ENCODE results near the gene RNF150. TPM values are rescaled to one million over a fixed set of nuclear protein-coding genes. Genes with fewer than 3 reads are reported as not detected.

Gene RNF150
- total and polyA plus RNA-seq, 8 donors = 1.9 to 15.2 (median 14.1) TPM

- Histone ChIP-seq H3K4me1 (no peaks in the 10 kb centered on the region), H3K4me3 (no peak overlapping the region), H3K27me3 (no peaks in the 10 kb centered on the region), H3K9me3 (no peaks in the 10 kb centered on the region), H3K36me3 (no peaks in the 10 kb centered on the region), H3K27ac (no peak overlapping the region)
- intact Hi-C loops (cut with DNase I) = no loop called here
- DNase-seq (no peak), ATAC-seq (no peak)
- no peak for TF ChIP-seq CTCF (IDR thresholded peaks at IDR 0.05)
Observed at GRCh38 chr4:140968371-140968770, 164.9 kb downstream of the RNF150 start.

GRCh38 chr4:140963883-140964282, 169.4 kb downstream of the RNF150 start:
- no peak for TF ChIP-seq CTCF (IDR thresholded peaks at IDR 0.05)
- H3K4me3 ChIP-seq = no peak overlapping the region
- no peak overlapping the region for H3K27ac ChIP-seq
- no peaks in the 10 kb centered on the region for H3K9me3 ChIP-seq
- ATAC-seq (no peak), DNase-seq (no peak)
- no peaks in the 10 kb centered on the region for H3K4me1 ChIP-seq
- H3K27me3 ChIP-seq = no peaks in the 10 kb centered on the region
- H3K36me3 ChIP-seq = no peaks in the 10 kb centered on the region
- intact Hi-C loops (cut with DNase I) = no loop called here

- TF ChIP-seq CTCF (IDR thresholded peaks at IDR 0.05) = no peak
- peaks cover 0 to 3% of the 10 kb centered on the region in 2 donors for H3K9me3 ChIP-seq
- no peaks in the 10 kb centered on the region for H3K36me3 ChIP-seq
- DNase-seq = peak in 2 of 4 donors; percentile 28 to 44
- intact Hi-C loops (cut with DNase I) = no loop called here
- H3K27me3 ChIP-seq = no peaks in the 10 kb centered on the region
- H3K4me1 ChIP-seq = no peaks in the 10 kb centered on the region
- no peak overlapping the region for H3K4me3 ChIP-seq
- no peak for ATAC-seq
- peak overlapping the region in 1 of 2 donors; percentile 26 for H3K27ac ChIP-seq
Observed at GRCh38 chr4:140955641-140956040, 177.6 kb downstream of the RNF150 start.

- DNase-seq (no peak), ATAC-seq (no peak)
- peaks cover 0 to 3% of the 10 kb centered on the region in 2 donors for H3K9me3 ChIP-seq
- TF ChIP-seq CTCF (IDR thresholded peaks at IDR 0.05) = no peak
- H3K27ac ChIP-seq = no peak overlapping the region
- H3K4me3 ChIP-seq = no peak overlapping the region
- H3K36me3 ChIP-seq = no peaks in the 10 kb centered on the region
- no peaks in the 10 kb centered on the region for H3K27me3 ChIP-seq
- no peaks in the 10 kb centered on the region for H3K4me1 ChIP-seq
- intact Hi-C loops (cut with DNase I) = no loop called here
Observed at GRCh38 chr4:140952717-140953116, 180.6 kb downstream of the RNF150 start.

GRCh38 chr4:140947506-140947905, 185.8 kb downstream of the RNF150 start:
- Histone ChIP-seq H3K4me3 (no peak overlapping the region), H3K27me3 (no peaks in the 10 kb centered on the region), H3K4me1 (no peaks in the 10 kb centered on the region), H3K9me3 (no peaks in the 10 kb centered on the region), H3K36me3 (no peaks in the 10 kb centered on the region), H3K27ac (no peak overlapping the region)
- no peak for ATAC-seq
- intact Hi-C loops (cut with DNase I) = no loop called here
- no peak for DNase-seq
- no peak for TF ChIP-seq CTCF (IDR thresholded peaks at IDR 0.05)
